GM13976 (cell line): ENCODE results near the gene REPIN1.

Source experiments
- DNase-seq: peaks from one replicate; pipeline ENCODE4 v3.0.0; 2012; ENCODE audit warnings: low spot score
- CTCF ChIP-seq: IDR thresholded peaks from 2 replicates; pipeline ENCODE4 v1.5.1; 2012; ENCODE audit warnings: borderline replicate concordance, mild to moderate bottlenecking; ENCODE audit not compliant: insufficient read depth; ENCODE audit errors: extremely low read depth, missing control alignments, control extremely low read depth
- in situ Hi-C: fragments of 300-500 bp; cut with MboI; formaldehyde crosslinking; loops from one replicate; pipeline ENCODE4 v1.12.0; 2022; ENCODE audit warnings: low sequenced_read_pairs, mixed read lengths, inconsistent platforms; ENCODE audit not compliant: unreplicated experiment

The REPIN1 gene

GRCh38 chr7:150421831-150422230 is 53.2 kb downstream of the REPIN1 start:
- DNase-seq = no peak
- in situ Hi-C loops = no loop called here
- no peak for TF ChIP-seq CTCF
